Endothelial cell (in vitro differentiated cells): ENCODE data around the gene NRXN3. TPM values are rescaled to one million over a fixed set of nuclear protein-coding genes. Genes with fewer than 3 reads are reported as not detected.

ENCODE experiments used
- DNase-seq: peaks from one replicate; pipeline ENCODE4 v3.0.0; 2021; ENCODE audit warnings: low spot score
- H3K27ac Mint-ChIP-seq: one replicate; pipeline ENCODE4 v1.8.0; 2021; ENCODE audit warnings: mixed read lengths, inconsistent platforms; ENCODE audit not compliant: unreplicated experiment
- H3K27me3 Mint-ChIP-seq: one replicate; pipeline ENCODE4 v1.8.0; 2021; ENCODE audit warnings: mild to moderate bottlenecking, moderate library complexity, mixed read lengths, inconsistent platforms; ENCODE audit not compliant: unreplicated experiment
- H3K36me3 Mint-ChIP-seq: one replicate; pipeline ENCODE4 v1.8.0; 2021; ENCODE audit warnings: mild to moderate bottlenecking, low read depth, mixed read lengths, inconsistent platforms; ENCODE audit not compliant: unreplicated experiment
- H3K4me1 Mint-ChIP-seq: one replicate; pipeline ENCODE4 v1.8.0; 2021; ENCODE audit warnings: mild to moderate bottlenecking, mixed read lengths, inconsistent platforms; ENCODE audit not compliant: unreplicated experiment
- H3K4me3 Mint-ChIP-seq: one replicate; pipeline ENCODE4 v1.8.0; 2021; ENCODE audit warnings: mild to moderate bottlenecking, mixed read lengths, inconsistent platforms; ENCODE audit not compliant: unreplicated experiment
- H3K9me3 Mint-ChIP-seq: one replicate; pipeline ENCODE4 v1.8.0; 2021; ENCODE audit warnings: mixed read lengths, inconsistent platforms; ENCODE audit not compliant: unreplicated experiment
- total RNA-seq: library from RNA; stranded (reverse); fragmentation: NEBNext Ultra II Directional; extraction: Animal tissue kit (Norgen Biotek cat#: 25700); gene quantifications from one replicate; pipeline ENCODE4 v1.2.1, GENCODE V29; 2021; ENCODE audit not compliant: unreplicated experiment
- TF ChIP-seq, protein P1 (sequence below): fragments of 200-600 bp; sonication (generic); IDR thresholded peaks from one replicate; pipeline ENCODE4 v1.5.0; 2021; ENCODE audit warnings: antibody characterized with exemption; ENCODE audit not compliant: unreplicated experiment

NRXN3 gene
- total RNA-seq, 1 donor from 2014 or later = 2.3 TPM

DNA sequence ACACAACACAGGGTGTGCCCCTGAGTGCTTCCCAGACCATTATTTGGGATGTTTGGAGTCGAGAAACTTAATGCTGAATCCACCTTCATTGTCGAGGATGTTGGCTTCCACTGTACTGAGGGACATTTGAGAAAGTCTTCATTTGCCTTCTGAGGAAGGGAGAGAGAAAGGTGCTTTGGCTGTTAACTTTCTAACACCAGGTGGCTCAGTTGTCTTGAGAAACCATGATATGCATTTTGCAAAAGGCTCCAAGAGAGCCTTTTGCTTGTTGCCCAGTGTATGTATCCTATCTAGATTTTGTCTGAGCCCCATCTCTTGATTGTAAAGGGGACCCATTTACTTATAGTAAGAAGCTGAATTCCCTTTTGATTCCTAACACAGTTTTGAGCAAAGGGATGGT is 28.6 kb upstream of the NRXN3 start:
- H3K36me3 Mint-ChIP-seq = no peaks in the 10 kb centered on the region
- TF ChIP-seq, protein P1, sequence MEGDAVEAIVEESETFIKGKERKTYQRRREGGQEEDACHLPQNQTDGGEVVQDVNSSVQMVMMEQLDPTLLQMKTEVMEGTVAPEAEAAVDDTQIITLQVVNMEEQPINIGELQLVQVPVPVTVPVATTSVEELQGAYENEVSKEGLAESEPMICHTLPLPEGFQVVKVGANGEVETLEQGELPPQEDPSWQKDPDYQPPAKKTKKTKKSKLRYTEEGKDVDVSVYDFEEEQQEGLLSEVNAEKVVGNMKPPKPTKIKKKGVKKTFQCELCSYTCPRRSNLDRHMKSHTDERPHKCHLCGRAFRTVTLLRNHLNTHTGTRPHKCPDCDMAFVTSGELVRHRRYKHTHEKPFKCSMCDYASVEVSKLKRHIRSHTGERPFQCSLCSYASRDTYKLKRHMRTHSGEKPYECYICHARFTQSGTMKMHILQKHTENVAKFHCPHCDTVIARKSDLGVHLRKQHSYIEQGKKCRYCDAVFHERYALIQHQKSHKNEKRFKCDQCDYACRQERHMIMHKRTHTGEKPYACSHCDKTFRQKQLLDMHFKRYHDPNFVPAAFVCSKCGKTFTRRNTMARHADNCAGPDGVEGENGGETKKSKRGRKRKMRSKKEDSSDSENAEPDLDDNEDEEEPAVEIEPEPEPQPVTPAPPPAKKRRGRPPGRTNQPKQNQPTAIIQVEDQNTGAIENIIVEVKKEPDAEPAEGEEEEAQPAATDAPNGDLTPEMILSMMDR = no peak
- H3K4me3 Mint-ChIP-seq = no peak overlapping the region
- no peaks in the 10 kb centered on the region for H3K9me3 Mint-ChIP-seq
- peaks cover 3% of the 10 kb centered on the region for H3K27me3 Mint-ChIP-seq
- DNase-seq = no peak
- no peak overlapping the region for H3K27ac Mint-ChIP-seq
- no peaks in the 10 kb centered on the region for H3K4me1 Mint-ChIP-seq

GRCh38 chr14:78142998-78143397 is 27.2 kb upstream of the NRXN3 start:
- Mint-ChIP-seq H3K27ac (no peak overlapping the region), H3K4me3 (no peak overlapping the region), H3K27me3 (peaks cover 3% of the 10 kb centered on the region), H3K36me3 (no peaks in the 10 kb centered on the region), H3K9me3 (no peaks in the 10 kb centered on the region), H3K4me1 (no peaks in the 10 kb centered on the region)
- TF ChIP-seq, protein P1 = no peak
- no peak for DNase-seq

- H3K9me3 Mint-ChIP-seq = no peaks in the 10 kb centered on the region
- no peaks in the 10 kb centered on the region for H3K4me1 Mint-ChIP-seq
- no peak for DNase-seq
- no peak overlapping the region for H3K27ac Mint-ChIP-seq
- no peaks in the 10 kb centered on the region for H3K36me3 Mint-ChIP-seq
- H3K4me3 Mint-ChIP-seq = no peak overlapping the region
- peaks cover 2% of the 10 kb centered on the region for H3K27me3 Mint-ChIP-seq
- TF ChIP-seq, protein P1 = no peak
These were observed 26.6 kb upstream of the NRXN3 start for GRCh38 chr14:78143489-78144145.

DNA sequence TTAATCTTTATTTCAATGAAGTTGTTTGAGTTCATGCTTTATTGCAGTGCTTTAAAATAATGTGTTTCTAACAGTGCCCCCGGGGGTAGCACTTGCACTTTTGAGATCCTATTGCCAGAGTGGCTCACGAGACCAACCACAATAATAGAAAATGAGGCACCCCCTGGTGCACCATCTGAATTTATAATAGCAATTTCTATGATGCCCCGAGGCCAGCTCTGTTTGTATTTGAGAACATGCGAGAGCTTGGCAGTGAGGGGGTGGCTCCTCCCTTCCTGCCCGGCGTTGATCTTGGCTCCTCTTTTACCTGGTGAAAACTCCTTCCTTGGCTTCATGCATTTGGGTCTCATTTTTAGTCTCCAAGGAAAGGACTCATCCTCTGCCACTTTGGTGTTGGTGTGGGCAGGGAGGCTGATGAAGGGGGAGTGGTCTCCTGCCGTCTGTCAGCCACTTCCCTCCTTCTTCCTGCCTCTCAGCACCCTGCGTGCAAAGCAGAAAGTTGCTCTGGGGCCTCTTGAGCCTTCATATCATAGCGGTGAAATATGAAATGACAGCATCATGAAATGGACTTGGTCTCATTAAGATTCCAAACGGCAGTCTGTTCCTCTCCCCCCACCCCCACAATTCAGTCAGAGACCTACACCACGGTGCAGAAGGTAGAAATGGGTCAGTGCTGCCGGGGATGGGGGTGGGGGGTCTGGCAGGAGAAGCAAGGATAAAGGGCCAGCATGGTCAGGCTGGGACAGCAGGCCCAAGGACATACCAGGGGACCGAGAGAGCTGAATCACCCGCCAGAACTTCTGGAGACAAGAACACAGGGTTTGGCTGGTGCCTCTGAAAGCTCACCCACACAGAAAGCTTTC is 17.7 kb upstream of the NRXN3 start:
- Mint-ChIP-seq H3K36me3 (no peaks in the 10 kb centered on the region), H3K9me3 (no peaks in the 10 kb centered on the region), H3K4me1 (peaks cover 20% of the 10 kb centered on the region), H3K27me3 (no peaks in the 10 kb centered on the region), H3K27ac (no peak overlapping the region), H3K4me3 (no peak overlapping the region)
- DNase-seq = no peak
- TF ChIP-seq, protein P1 = no peak

DNA sequence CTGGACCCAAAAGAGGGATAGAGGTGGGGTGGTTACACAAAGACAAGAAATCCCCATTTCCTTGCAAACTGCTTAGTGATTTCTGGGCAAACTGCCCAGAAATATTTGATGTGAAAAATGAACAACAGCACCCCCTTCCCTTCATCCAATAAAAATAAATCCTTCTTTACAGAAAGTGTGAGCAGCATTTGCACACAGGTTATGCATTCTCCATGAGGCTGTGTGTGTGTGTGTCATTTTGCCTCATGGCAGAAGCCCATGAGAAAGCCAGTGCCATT is 17.2 kb upstream of the NRXN3 start:
- TF ChIP-seq, protein P1 = no peak
- H3K27me3 Mint-ChIP-seq = no peaks in the 10 kb centered on the region
- no peak for DNase-seq
- H3K4me3 Mint-ChIP-seq = no peak overlapping the region
- H3K9me3 Mint-ChIP-seq = no peaks in the 10 kb centered on the region
- peaks cover 20% of the 10 kb centered on the region for H3K4me1 Mint-ChIP-seq
- H3K27ac Mint-ChIP-seq = no peak overlapping the region
- H3K36me3 Mint-ChIP-seq = no peaks in the 10 kb centered on the region
